ENCODE measurements around the gene SPIN2A.
"Not testable (repeated sequence)": the region's sequence is repeated elsewhere in the genome, so short reads cannot be mapped to it uniquely, and the experiment has no call there.

DNA sequence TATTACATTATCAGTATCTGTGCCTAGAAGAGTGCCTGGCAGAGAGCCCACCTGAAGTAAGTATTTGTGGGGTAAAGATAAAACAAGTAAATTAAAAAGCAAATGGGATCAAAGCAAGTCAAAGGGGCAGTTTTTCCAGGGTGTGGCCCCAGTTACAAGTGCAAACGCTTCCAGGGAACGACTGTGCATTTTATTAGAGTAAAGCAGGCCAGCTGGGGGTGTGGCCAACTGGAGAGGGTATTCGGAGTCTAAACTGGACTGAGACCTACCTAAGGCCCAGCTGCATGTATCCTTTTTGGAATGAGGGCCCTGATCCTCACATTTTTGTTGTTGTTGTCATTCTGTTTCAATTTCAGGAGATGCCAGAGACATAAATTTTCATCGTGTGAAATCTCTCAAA lies 19.6 kb downstream of the SPIN2A start:
- TF ChIP-seq, protein P1, sequence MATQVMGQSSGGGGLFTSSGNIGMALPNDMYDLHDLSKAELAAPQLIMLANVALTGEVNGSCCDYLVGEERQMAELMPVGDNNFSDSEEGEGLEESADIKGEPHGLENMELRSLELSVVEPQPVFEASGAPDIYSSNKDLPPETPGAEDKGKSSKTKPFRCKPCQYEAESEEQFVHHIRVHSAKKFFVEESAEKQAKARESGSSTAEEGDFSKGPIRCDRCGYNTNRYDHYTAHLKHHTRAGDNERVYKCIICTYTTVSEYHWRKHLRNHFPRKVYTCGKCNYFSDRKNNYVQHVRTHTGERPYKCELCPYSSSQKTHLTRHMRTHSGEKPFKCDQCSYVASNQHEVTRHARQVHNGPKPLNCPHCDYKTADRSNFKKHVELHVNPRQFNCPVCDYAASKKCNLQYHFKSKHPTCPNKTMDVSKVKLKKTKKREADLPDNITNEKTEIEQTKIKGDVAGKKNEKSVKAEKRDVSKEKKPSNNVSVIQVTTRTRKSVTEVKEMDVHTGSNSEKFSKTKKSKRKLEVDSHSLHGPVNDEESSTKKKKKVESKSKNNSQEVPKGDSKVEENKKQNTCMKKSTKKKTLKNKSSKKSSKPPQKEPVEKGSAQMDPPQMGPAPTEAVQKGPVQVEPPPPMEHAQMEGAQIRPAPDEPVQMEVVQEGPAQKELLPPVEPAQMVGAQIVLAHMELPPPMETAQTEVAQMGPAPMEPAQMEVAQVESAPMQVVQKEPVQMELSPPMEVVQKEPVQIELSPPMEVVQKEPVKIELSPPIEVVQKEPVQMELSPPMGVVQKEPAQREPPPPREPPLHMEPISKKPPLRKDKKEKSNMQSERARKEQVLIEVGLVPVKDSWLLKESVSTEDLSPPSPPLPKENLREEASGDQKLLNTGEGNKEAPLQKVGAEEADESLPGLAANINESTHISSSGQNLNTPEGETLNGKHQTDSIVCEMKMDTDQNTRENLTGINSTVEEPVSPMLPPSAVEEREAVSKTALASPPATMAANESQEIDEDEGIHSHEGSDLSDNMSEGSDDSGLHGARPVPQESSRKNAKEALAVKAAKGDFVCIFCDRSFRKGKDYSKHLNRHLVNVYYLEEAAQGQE (IDR thresholded peaks at IDR 0.05; ENCODE audit: borderline replicate concordance), result not testable (repeated sequence)
- not testable (repeated sequence) for TF ChIP-seq CTCF (IDR thresholded peaks at IDR 0.05; ENCODE audit: poor library complexity, severe bottlenecking); POLR2AphosphoS5 (IDR thresholded peaks at IDR 0.05); MXI1 (conservative IDR thresholded peaks at IDR 0.05; ENCODE audit: poor library complexity, severe bottlenecking); SMC3 (conservative IDR thresholded peaks at IDR 0.05; ENCODE audit: poor library complexity); EZH2 (IDR thresholded peaks at IDR 0.05; ENCODE audit: borderline replicate concordance, insufficient read depth, low read length, poor library complexity, severe bottlenecking)
